Fibroblast of the aortic adventitia (primary cell): ENCODE data around the gene SLC35G2. TPM values are rescaled to one million over a fixed set of nuclear protein-coding genes. Genes with fewer than 3 reads are reported as not detected.
A peak's percentile ranks its signal among the peaks of the same experiment; 100 is the strongest.

Source experiments
- DNase-seq: peaks from one replicate; pipeline ENCODE4 v3.0.0-alpha.2; 2010; ENCODE audit warnings: low read depth
- H3K4me3 ChIP-seq: 2 replicates; pipeline ENCODE4 v1.5.1; 2011; ENCODE audit warnings: low read depth, mild to moderate bottlenecking, control low read depth, low read length, moderate library complexity
- CTCF ChIP-seq: IDR thresholded peaks from 2 replicates; pipeline ENCODE4 v1.5.1; 2011; ENCODE audit warnings: mild to moderate bottlenecking, low read length, control low read depth, inconsistent platforms; ENCODE audit not compliant: insufficient read depth
- total RNA-seq: library from RNA; depleted of rRNA; stranded (reverse); fragments of >200 nt; gene quantifications from 2 replicates; pipeline ENCODE4 v1.2.3, GENCODE V29; 2012; ENCODE audit warnings: low replicate concordance

SLC35G2 gene
- total RNA-seq, 1 donor = 14.0 TPM

- no peak for DNase-seq
- no peak overlapping the region for H3K4me3 ChIP-seq
- TF ChIP-seq CTCF = no peak
Measured at GRCh38 chr3:136842294-136842693, 23.4 kb downstream of the SLC35G2 start.

- no peak for DNase-seq
- TF ChIP-seq CTCF = no peak
- no peak overlapping the region for H3K4me3 ChIP-seq
Measured at GRCh38 chr3:136844724-136845123, 25.8 kb downstream of the SLC35G2 start.

GRCh38 chr3:136852180-136852579, 33.3 kb downstream of the SLC35G2 start:
- no peak for TF ChIP-seq CTCF

GRCh38 chr3:136856665-136857064, 37.7 kb downstream of the SLC35G2 start:
- no peak for DNase-seq
- H3K4me3 ChIP-seq = no peak overlapping the region
- no peak for TF ChIP-seq CTCF

More at GRCh38 chr3:136852180-136852579, 33.3 kb downstream of the SLC35G2 start:
- no peak overlapping the region for H3K4me3 ChIP-seq
- DNase-seq = no peak

- DNase-seq = no peak
- no peak for TF ChIP-seq CTCF
Measured at GRCh38 chr3:136858381-136858780, 39.5 kb downstream of the SLC35G2 start.

GRCh38 chr3:136860541-136860940, 41.6 kb downstream of the SLC35G2 start:
- peak overlapping the region; percentile 92 for H3K4me3 ChIP-seq
- peak; percentile 14 for DNase-seq
- TF ChIP-seq CTCF = no peak

More at GRCh38 chr3:136858381-136858780, 39.5 kb downstream of the SLC35G2 start:
- H3K4me3 ChIP-seq = no peak overlapping the region
